ENCODE data around the gene SNX25. TPM values are rescaled to one million over a fixed set of nuclear protein-coding genes. Genes with fewer than 3 reads are reported as not detected.
"Not testable (repeated sequence)": the region's sequence is repeated elsewhere in the genome, so short reads cannot be mapped to it uniquely, and the experiment has no call there.

SNX25 gene
- total RNA-seq, 1 donor from 2014 or later: 53.1 TPM

DNA sequence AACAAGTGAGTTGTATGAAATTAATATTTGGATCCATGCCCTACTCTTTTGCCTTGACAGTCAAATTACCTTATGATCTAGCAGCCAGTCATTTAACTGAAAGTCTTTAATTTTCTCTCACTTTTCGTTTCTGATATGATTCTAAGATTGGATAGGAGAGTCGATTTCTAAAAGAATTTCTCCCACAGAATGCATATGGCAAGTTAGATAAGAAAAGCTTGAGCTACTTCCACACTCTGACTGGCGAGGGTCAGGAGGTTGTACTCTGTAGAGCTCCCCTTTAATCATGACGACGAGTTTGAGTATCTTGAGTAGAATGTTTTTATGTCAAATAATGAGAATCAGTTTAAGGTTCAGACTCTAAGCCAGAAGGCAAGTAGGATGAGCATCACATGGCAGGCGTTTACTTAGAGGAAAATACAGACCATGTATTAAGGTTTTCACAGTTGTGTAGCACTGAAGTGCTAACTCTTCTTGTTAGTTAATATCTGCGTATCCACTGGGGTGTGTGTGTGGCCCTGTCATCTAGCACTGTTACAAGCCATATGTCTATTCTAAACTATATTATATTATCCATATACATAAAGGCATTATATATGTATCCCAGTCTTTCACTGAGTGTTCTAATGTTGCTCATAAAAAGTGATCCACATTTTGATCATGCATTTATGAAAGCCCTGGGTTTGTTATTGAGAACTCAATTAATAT is 148.5 kb downstream of the SNX25 start:
- intact Hi-C loops (cut with micrococcal nuclease): no loop called here
- H3K27me3 Mint-ChIP-seq: no peaks in the 10 kb centered on the region
- POLR2A ChIA-PET: no interaction called here
- CTCF ChIA-PET: no interaction called here
- no peak overlapping the region for H3K4me3 Mint-ChIP-seq
- peaks cover 75% of the 10 kb centered on the region for H3K36me3 Mint-ChIP-seq (ENCODE audit: low read depth)
- H3K27ac Mint-ChIP-seq: no peak overlapping the region
- DNase-seq (no peak), ATAC-seq (ENCODE audit: low read depth) (no peak)
- no peaks in the 10 kb centered on the region for H3K9me3 Mint-ChIP-seq
- TF ChIP-seq, protein P1, sequence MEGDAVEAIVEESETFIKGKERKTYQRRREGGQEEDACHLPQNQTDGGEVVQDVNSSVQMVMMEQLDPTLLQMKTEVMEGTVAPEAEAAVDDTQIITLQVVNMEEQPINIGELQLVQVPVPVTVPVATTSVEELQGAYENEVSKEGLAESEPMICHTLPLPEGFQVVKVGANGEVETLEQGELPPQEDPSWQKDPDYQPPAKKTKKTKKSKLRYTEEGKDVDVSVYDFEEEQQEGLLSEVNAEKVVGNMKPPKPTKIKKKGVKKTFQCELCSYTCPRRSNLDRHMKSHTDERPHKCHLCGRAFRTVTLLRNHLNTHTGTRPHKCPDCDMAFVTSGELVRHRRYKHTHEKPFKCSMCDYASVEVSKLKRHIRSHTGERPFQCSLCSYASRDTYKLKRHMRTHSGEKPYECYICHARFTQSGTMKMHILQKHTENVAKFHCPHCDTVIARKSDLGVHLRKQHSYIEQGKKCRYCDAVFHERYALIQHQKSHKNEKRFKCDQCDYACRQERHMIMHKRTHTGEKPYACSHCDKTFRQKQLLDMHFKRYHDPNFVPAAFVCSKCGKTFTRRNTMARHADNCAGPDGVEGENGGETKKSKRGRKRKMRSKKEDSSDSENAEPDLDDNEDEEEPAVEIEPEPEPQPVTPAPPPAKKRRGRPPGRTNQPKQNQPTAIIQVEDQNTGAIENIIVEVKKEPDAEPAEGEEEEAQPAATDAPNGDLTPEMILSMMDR (IDR thresholded peaks at IDR 0.05): no peak
- peaks cover 7% of the 10 kb centered on the region for H3K4me1 Mint-ChIP-seq

DNA sequence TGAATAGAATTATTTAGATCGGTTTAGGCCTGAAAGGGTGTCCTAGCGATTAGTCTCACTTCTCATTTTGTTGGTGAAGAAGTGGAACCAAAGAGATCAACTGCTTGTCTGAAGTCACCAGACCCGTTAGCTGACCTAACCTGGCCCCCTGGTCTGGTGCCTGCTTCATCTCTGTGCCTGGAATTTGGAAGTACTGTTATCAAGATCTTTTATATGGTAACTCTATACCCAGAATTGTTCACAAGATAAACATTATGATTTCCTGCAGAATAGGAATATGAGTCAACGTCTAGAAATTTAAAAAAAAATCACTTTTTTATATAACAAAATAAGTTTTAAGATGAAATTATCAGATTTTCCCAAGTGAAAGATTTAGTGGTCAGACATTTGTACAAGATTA is 149.1 kb downstream of the SNX25 start:
- Mint-ChIP-seq H3K9me3 (no peaks in the 10 kb centered on the region), H3K36me3 (ENCODE audit: low read depth) (peaks cover 78% of the 10 kb centered on the region), H3K27ac (no peak overlapping the region), H3K4me1 (peaks cover 7% of the 10 kb centered on the region), H3K4me3 (no peak overlapping the region), H3K27me3 (no peaks in the 10 kb centered on the region)
- CTCF ChIA-PET: no interaction called here
- POLR2A ChIA-PET: no interaction called here
- ATAC-seq (ENCODE audit: low read depth) (no peak), DNase-seq (no peak)
- TF ChIP-seq, protein P1 (IDR thresholded peaks at IDR 0.05): no peak
- intact Hi-C loops (cut with micrococcal nuclease): no loop called here

DNA sequence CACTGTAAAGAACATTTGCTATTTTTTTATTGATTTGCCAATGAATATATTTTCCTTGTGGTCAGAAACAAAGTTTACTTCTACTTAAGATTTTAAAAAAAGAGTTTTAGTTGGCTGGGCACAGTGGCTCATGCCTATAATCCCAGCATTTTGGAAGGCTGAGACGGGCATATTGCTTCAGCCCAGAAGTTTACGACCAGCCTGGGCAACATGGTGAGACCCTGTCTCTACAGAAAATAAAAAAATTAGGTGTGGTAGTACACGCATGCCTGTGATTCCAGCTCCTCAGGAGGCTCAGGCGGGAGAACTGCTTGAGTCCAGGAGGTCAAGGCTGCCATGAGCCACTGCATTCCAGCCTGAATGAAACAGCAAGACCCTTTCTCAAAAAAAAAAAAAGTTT is 149.6 kb downstream of the SNX25 start:
- no peaks in the 10 kb centered on the region for H3K9me3 Mint-ChIP-seq
- ChIA-PET CTCF (no interaction called here), POLR2A (no interaction called here)
- ATAC-seq (ENCODE audit: low read depth): no peak
- peaks cover 7% of the 10 kb centered on the region for H3K4me1 Mint-ChIP-seq
- no peak overlapping the region for H3K27ac Mint-ChIP-seq
- DNase-seq: no peak
- peaks cover 74% of the 10 kb centered on the region for H3K36me3 Mint-ChIP-seq (ENCODE audit: low read depth)
- no peak overlapping the region for H3K4me3 Mint-ChIP-seq
- intact Hi-C loops (cut with micrococcal nuclease): no loop called here
- TF ChIP-seq, protein P1 (IDR thresholded peaks at IDR 0.05): no peak
- H3K27me3 Mint-ChIP-seq: no peaks in the 10 kb centered on the region

DNA sequence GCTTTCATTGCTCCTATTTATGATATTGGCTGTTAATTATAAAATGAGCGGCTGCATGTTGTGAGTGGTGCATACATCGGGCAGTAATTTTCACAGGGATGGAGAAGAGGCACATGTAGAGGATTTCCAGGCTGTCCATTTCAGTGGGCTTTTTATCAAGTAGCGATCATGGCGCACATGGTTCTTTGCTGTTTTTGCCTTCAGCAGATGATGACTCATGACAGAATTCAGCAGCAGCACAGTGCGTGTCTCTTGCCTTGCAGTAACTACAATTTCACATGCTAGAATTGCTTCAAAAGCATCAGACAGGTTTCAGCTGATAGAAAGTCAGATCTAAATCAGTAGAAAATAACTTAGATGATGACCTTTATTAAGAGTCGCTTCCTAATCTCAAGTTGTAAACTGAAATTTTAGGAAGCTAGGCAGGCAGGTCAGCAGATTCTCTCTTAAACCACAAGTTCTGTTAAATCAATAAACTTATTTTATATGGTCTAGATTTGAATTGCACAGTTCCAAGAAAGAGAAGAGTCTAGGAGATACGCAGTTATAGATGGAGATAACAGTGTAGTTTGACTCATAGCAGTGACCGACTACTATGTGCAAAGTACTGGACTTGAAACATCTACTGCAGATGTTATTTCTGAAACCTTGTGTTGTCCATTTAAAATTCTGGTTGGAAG is 150.5 kb downstream of the SNX25 start:
- Mint-ChIP-seq H3K27me3 (no peaks in the 10 kb centered on the region), H3K27ac (no peak overlapping the region), H3K4me1 (peaks cover 7% of the 10 kb centered on the region), H3K9me3 (no peaks in the 10 kb centered on the region), H3K36me3 (ENCODE audit: low read depth) (peaks cover 70% of the 10 kb centered on the region), H3K4me3 (no peak overlapping the region)
- ChIA-PET POLR2A (no interaction called here), CTCF (no interaction called here)
- no peak for ATAC-seq (ENCODE audit: low read depth)
- DNase-seq: no peak
- TF ChIP-seq, protein P1 (IDR thresholded peaks at IDR 0.05): no peak
- intact Hi-C loops (cut with micrococcal nuclease): no loop called here

DNA sequence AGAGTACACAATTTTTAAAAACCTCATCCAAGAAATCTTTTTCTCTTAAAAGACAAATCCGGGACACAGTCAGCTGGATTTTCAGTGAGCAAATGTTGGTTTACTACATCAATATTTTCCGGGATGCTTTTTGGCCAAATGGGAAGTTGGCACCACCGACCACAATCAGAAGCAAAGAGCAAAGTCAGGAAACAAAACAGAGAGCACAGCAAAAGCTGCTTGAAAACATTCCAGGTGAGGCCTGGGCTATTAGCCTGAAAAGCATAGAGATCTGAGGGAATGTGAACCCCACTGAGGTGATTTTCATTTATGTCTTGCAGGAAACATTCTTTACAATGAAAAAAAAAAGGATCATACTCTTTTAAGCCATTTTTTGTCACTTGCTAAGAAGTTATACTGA is 152.5 kb downstream of the SNX25 start:
- ChIA-PET POLR2A (no interaction called here), CTCF (interaction anchor here (0.7 kb wide), 1 partner anchor 494 kb away, joined by 4 read pairs; no protein-coding TSS in a partner anchor)
- no peaks in the 10 kb centered on the region for H3K9me3 Mint-ChIP-seq
- H3K4me3 Mint-ChIP-seq: no peak overlapping the region
- no peak for ATAC-seq (ENCODE audit: low read depth)
- DNase-seq: no peak
- H3K36me3 Mint-ChIP-seq (ENCODE audit: low read depth): peaks cover 60% of the 10 kb centered on the region
- H3K4me1 Mint-ChIP-seq: peaks cover 7% of the 10 kb centered on the region
- TF ChIP-seq, protein P1 (IDR thresholded peaks at IDR 0.05): no peak
- intact Hi-C loops (cut with micrococcal nuclease): no loop called here
- no peak overlapping the region for H3K27ac Mint-ChIP-seq
- no peaks in the 10 kb centered on the region for H3K27me3 Mint-ChIP-seq

DNA sequence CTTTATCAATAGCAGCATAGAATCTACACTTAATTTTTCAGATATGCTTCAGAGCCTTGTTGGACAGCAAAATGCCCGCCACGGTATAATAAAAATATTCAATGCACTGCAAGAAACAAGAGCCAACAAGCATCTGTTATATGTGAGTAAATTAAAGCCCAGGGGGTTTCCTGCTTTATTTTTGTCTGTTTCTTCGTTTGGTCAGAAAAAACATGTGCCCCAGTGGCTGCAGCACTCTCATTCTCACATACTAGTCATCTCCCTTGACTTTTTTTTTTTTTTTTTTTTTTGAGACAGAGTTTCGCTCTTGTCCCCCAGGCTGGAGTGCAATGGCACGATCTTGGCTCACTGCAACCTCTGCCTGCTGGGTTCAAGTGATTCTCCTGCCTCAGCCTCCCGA is 153.2 kb downstream of the SNX25 start:
- POLR2A ChIA-PET; H3K4me1 Mint-ChIP-seq; ATAC-seq (ENCODE audit: low read depth); H3K4me3 Mint-ChIP-seq; H3K27me3 Mint-ChIP-seq; DNase-seq; H3K9me3 Mint-ChIP-seq; intact Hi-C loops (cut with micrococcal nuclease); H3K27ac Mint-ChIP-seq: not testable (repeated sequence)
- CTCF ChIA-PET: interaction anchor here (0.7 kb wide), 1 partner anchor 494 kb away, joined by 4 read pairs; no protein-coding TSS in a partner anchor
- H3K36me3 Mint-ChIP-seq (ENCODE audit: low read depth): peaks cover 57% of the 10 kb centered on the region

Data from activated B cell treated with CpG ODN at 0.5 μM for 24 hours (primary cell).